B cell (primary cell): ENCODE measurements around the gene RNF150. TPM values are rescaled to one million over a fixed set of nuclear protein-coding genes. Genes with fewer than 3 reads are reported as not detected.

Source experiments
- ATAC-seq: fragments of 200-7000 bp; cut with Tn5 transposase; one replicate; pipeline ENCODE4 v1.10.0; 2021; ENCODE audit warnings: low read depth, mild to moderate bottlenecking, moderate number of reproducible peaks, moderate library complexity
- CTCF ChIA-PET: fragments of 350-600 bp; sonication (Branson Sonifier 250); formaldehyde crosslinking; loops from one replicate; lab custom pipeline; 2021; ENCODE audit warnings: antibody characterized with exemption, inconsistent platforms; lab: Charles Lee
- POLR2A ChIA-PET: fragments of 350-600 bp; sonication (Branson Sonifier 250); formaldehyde crosslinking; loops from one replicate; lab custom pipeline; 2021; ENCODE audit warnings: antibody characterized with exemption; lab: Charles Lee
- DNase-seq: peaks from one replicate; pipeline ENCODE4 v3.0.0; 2013
- H2AFZ ChIP-seq: 2 replicates; pipeline ENCODE4 v1.6.1; 2012; ENCODE audit warnings: mild to moderate bottlenecking, low read depth, low read length; ENCODE audit not compliant: insufficient read depth, poor library complexity, severe bottlenecking
- H3K27ac ChIP-seq, 2 donors: 1 replicate in 1 of 2; 2 replicates in 1 of 2; pipeline ENCODE4 v1.5.1; 2012 to 2013; ENCODE audit warnings: low read length in 2 of 2, mild to moderate bottlenecking in 2 of 2, moderate library complexity in 1 of 2
- H3K27me3 ChIP-seq, 4 experiments: fragments of 200-600 bp in 1 of 4; sonication (generic) in 1 of 4; replicated peaks in 1 of 4; 1 replicate in 2 of 4; 2 replicates in 2 of 4; pipeline versions ENCODE4 v1.6.1 to v1.7.0; 2013 to 2016; ENCODE audit warnings: low read length in 3 of 4, mild to moderate bottlenecking in 2 of 4, mixed read lengths in 1 of 4, moderate library complexity in 1 of 4; ENCODE audit not compliant: insufficient read depth in 4 of 4, control insufficient read depth in 3 of 4; ENCODE audit errors: control extremely low read depth in 1 of 4
- H3K36me3 ChIP-seq, 2 experiments: replicated peaks in 1 of 2; 1 replicate in 1 of 2; 2 replicates in 1 of 2; pipeline versions ENCODE4 v1.6.1 to v1.7.1; 2013; ENCODE audit warnings: low read length in 1 of 2; ENCODE audit not compliant: insufficient read depth in 2 of 2, control insufficient read depth in 1 of 2; ENCODE audit errors: control extremely low read depth in 1 of 2, extremely low read depth in 1 of 2
- H3K4me1 ChIP-seq, 2 donors: fragments of 200-600 bp in 1 of 2; sonication (generic) in 1 of 2; 1 replicate in 1 of 2; 2 replicates in 1 of 2; pipeline versions ENCODE4 v1.5.1 to v1.6.1; 2013 to 2017; ENCODE audit warnings: low read length in 2 of 2; ENCODE audit not compliant: control insufficient read depth in 2 of 2, insufficient read depth in 2 of 2
- H3K4me2 ChIP-seq: replicated peaks from 2 replicates; pipeline ENCODE3; 2012; ENCODE audit warnings: mild to moderate bottlenecking, low read depth, low read length; ENCODE audit not compliant: poor library complexity, severe bottlenecking
- H3K4me3 ChIP-seq, 5 experiments: fragments of 200-600 bp in 1 of 5; sonication (generic) in 1 of 5; 1 replicate in 3 of 5; 2 replicates in 2 of 5; pipeline versions ENCODE4 v1.5.1 to v1.7.0; 2011 to 2016; ENCODE audit warnings: low read length in 4 of 5, mild to moderate bottlenecking in 4 of 5, low read depth in 2 of 5, control low read depth in 1 of 5, moderate library complexity in 1 of 5; ENCODE audit not compliant: insufficient read depth in 1 of 5; ENCODE audit errors: control extremely low read depth in 1 of 5, extremely low read depth in 1 of 5
- H3K79me2 ChIP-seq: fragments of 200-600 bp; sonication (generic); one replicate; pipeline ENCODE4 v1.6.0; 2016; ENCODE audit warnings: low read length; ENCODE audit not compliant: control insufficient read depth, insufficient read depth
- H3K9ac ChIP-seq: fragments of 200-600 bp; sonication (generic); 2 replicates; pipeline ENCODE4 v1.6.1; 2017; ENCODE audit warnings: mild to moderate bottlenecking, low read length, moderate library complexity
- H3K9me3 ChIP-seq, 3 donors: one replicate each; pipeline versions ENCODE4 v1.6.1 to v1.7.1; 2013; ENCODE audit warnings: low read length in 2 of 3; ENCODE audit not compliant: control insufficient read depth in 2 of 3, insufficient read depth in 1 of 3; ENCODE audit errors: control extremely low read depth in 1 of 3
- H4K20me1 ChIP-seq: 2 replicates; pipeline ENCODE4 v1.6.0; 2012; ENCODE audit warnings: mild to moderate bottlenecking, low read length; ENCODE audit not compliant: insufficient read depth, control insufficient read depth, poor library complexity, severe bottlenecking
- H3K27ac Mint-ChIP-seq: one replicate; pipeline ENCODE4 v1.8.0; 2021; ENCODE audit warnings: mixed read lengths
- H3K27me3 Mint-ChIP-seq: one replicate; pipeline ENCODE4 v1.8.0; 2021; ENCODE audit warnings: mixed read lengths
- H3K4me1 Mint-ChIP-seq: one replicate; pipeline ENCODE4 v1.8.0; 2021; ENCODE audit warnings: mixed read lengths
- H3K4me3 Mint-ChIP-seq: one replicate; pipeline ENCODE4 v1.8.0; 2021; ENCODE audit warnings: mixed read lengths
- H3K9me3 Mint-ChIP-seq: one replicate; pipeline ENCODE4 v1.8.0; 2022; ENCODE audit warnings: mixed read lengths; ENCODE audit not compliant: insufficient read depth
- EZH2 ChIP-seq: IDR thresholded peaks from 2 replicates; pipeline ENCODE4 v1.6.1; 2012; ENCODE audit warnings: borderline replicate concordance, low read depth, mild to moderate bottlenecking, moderate library complexity, low read length; ENCODE audit not compliant: insufficient read depth, poor library complexity, severe bottlenecking
- WGBS: methylation state at CpG from one replicate; pipeline ENCODE4 v1.1.5; 2013; ENCODE audit warnings: missing lambda C conversion rate; ENCODE audit not compliant: insufficient coverage; 5-methylcytosine and 5-hydroxymethylcytosine counted together
- intact Hi-C: fragments of 100-400 bp; cut with micrococcal nuclease; formaldehyde crosslinking; loops from one replicate; pipeline ENCODE4 v1.10.0; 2022
- polyA plus RNA-seq: library from polyadenylated mRNA; depleted of rRNA; stranded (reverse); fragments of >200 nt; gene quantifications from 2 replicates; pipeline ENCODE4 v1.2.3, GENCODE V29; 2012
- total RNA-seq, 2 donors: library from RNA; stranded (reverse); fragments of 120-200 nt in 1 of 2; gene quantifications; 1 replicate in 1 of 2; 2 replicates in 1 of 2; pipeline versions ENCODE4 v1.2.3 to v1.2.4, GENCODE V29; 2013 to 2022
- TF ChIP-seq, protein P1 (sequence below): fragments of 200-600 bp; IDR thresholded peaks from one replicate; pipeline ENCODE4 v1.8.0; 2022; ENCODE audit warnings: antibody characterized with exemption, mild to moderate bottlenecking

Gene RNF150
- total and polyA plus RNA-seq, 2 donors (not counting 1 experiment from before 2014, with no cell fraction given), result not detected

DNA sequence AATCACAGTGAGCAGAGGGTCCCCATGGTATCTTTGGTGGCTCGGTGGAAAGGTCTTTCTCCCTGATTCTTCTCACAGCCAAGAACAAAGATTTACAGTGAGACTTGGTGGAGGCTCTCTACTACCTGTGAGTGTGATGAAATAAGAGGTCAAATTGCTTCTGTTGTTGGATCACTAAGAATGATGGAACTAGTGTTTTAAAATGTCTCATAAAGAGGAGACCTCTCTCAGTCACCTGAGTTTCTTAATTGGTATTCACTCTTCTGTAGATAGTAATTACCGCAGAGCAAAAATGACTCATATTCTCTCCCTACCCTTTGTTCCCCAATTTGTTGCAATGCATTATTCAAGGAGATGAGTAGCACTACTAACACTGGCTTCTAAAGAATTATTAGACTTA, 276.2 kb downstream of the RNF150 start:
- no peak overlapping the region for H3K4me3 ChIP-seq
- H3K4me1 ChIP-seq, result no peaks in the 10 kb centered on the region
- no peaks in the 10 kb centered on the region for H3K27me3 ChIP-seq
- ATAC-seq (no peak), DNase-seq (no peak)
- no peak overlapping the region for H3K27ac Mint-ChIP-seq
- H2AFZ ChIP-seq, result no peak overlapping the region
- H3K79me2 ChIP-seq, result no peaks in the 10 kb centered on the region
- H3K36me3 ChIP-seq, result no peaks in the 10 kb centered on the region
- ChIA-PET POLR2A (no interaction called here), CTCF (interaction anchor here (7.2 to 7.9 kb wide), 2 partner anchors 29 to 497 kb away, joined by 47 to 78 read pairs; no protein-coding TSS in a partner anchor)
- WGBS, result no CpG with 5 or more reads among the region's 2 CpGs
- no peaks in the 10 kb centered on the region for H4K20me1 ChIP-seq
- TF ChIP-seq EZH2, result no peak
- TF ChIP-seq, protein P1, sequence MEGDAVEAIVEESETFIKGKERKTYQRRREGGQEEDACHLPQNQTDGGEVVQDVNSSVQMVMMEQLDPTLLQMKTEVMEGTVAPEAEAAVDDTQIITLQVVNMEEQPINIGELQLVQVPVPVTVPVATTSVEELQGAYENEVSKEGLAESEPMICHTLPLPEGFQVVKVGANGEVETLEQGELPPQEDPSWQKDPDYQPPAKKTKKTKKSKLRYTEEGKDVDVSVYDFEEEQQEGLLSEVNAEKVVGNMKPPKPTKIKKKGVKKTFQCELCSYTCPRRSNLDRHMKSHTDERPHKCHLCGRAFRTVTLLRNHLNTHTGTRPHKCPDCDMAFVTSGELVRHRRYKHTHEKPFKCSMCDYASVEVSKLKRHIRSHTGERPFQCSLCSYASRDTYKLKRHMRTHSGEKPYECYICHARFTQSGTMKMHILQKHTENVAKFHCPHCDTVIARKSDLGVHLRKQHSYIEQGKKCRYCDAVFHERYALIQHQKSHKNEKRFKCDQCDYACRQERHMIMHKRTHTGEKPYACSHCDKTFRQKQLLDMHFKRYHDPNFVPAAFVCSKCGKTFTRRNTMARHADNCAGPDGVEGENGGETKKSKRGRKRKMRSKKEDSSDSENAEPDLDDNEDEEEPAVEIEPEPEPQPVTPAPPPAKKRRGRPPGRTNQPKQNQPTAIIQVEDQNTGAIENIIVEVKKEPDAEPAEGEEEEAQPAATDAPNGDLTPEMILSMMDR, result no peak
- H3K9me3 Mint-ChIP-seq, result no peaks in the 10 kb centered on the region
- H3K9ac ChIP-seq, result no peak overlapping the region
- no peak overlapping the region for H3K4me3 Mint-ChIP-seq
- H3K4me1 Mint-ChIP-seq, result peaks cover 6% of the 10 kb centered on the region
- peaks cover 4% of the 10 kb centered on the region for H3K27me3 Mint-ChIP-seq
- H3K4me2 ChIP-seq, result no peak overlapping the region
- H3K9me3 ChIP-seq, result no peaks in the 10 kb centered on the region
- intact Hi-C loops, result no loop called here
- no peak overlapping the region for H3K27ac ChIP-seq

DNA sequence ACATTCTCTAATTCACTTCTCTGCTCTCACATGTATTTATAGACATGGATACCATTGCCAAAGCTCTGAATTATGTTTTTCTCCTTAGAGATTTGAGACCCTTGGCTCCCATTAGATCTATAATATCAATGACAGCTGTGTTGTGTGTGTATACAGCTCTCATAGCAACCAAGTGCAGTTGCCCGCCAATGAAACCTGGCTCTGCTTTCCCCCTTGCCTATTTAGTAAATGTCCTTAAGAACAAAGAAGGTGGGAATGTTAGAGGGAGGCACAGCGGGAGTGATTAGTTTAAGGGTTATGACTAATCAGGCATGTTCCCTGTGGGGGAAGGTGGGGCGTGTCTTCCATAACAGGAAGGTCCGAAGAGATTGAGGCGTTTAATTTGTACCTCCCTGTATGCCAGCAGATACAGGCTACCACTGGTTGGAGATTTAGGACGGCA, 276.6 kb downstream of the RNF150 start:
- no peaks in the 10 kb centered on the region for H3K4me1 ChIP-seq
- ChIA-PET CTCF (interaction anchor here (7.2 to 7.9 kb wide), 2 partner anchors 29 to 496 kb away, joined by 47 to 78 read pairs; no protein-coding TSS in a partner anchor), POLR2A (no interaction called here)
- H3K27ac Mint-ChIP-seq, result no peak overlapping the region
- no peak overlapping the region for H3K4me3 ChIP-seq
- H3K36me3 ChIP-seq, result no peaks in the 10 kb centered on the region
- no peak for TF ChIP-seq EZH2
- TF ChIP-seq, protein P1, result no peak
- ATAC-seq, result no peak
- no peaks in the 10 kb centered on the region for H3K27me3 ChIP-seq
- intact Hi-C loops, result no loop called here
- H3K9me3 Mint-ChIP-seq, result no peaks in the 10 kb centered on the region
- WGBS, result 94% methylated on average over 5 of the region's 6 CpGs
- H3K27me3 Mint-ChIP-seq, result peaks cover 4% of the 10 kb centered on the region
- no peak for DNase-seq
- no peak overlapping the region for H3K4me3 Mint-ChIP-seq
- H3K27ac ChIP-seq, result no peak overlapping the region
- no peak overlapping the region for H2AFZ ChIP-seq
- H3K4me1 Mint-ChIP-seq, result peaks cover 6% of the 10 kb centered on the region
- H4K20me1 ChIP-seq, result no peaks in the 10 kb centered on the region
- no peaks in the 10 kb centered on the region for H3K79me2 ChIP-seq
- no peaks in the 10 kb centered on the region for H3K9me3 ChIP-seq
- H3K9ac ChIP-seq, result no peak overlapping the region
- H3K4me2 ChIP-seq, result no peak overlapping the region
